Stimulated activated CD8-positive, alpha-beta memory T cell treated with anti-CD3 and anti-CD28 coated beads, Interleukin-15, amount 100 ng/mL, for 4 hours (primary cell): ENCODE data around the gene LRRC15.

ENCODE experiments used
- DNase-seq, 2 donors: peaks; one replicate each; pipeline ENCODE4 v3.0.0-alpha.2; 2020; ENCODE audit warnings: low read depth in 2 of 2

Gene LRRC15

GRCh38 chr3:194364652-194365434, 4.7 kb downstream of the LRRC15 start:
- no peak for DNase-seq

- DNase-seq, result no peak
Observed at GRCh38 chr3:194364314-194364651, 5.3 kb downstream of the LRRC15 start.

- no peak for DNase-seq
Observed at GRCh38 chr3:194360568-194360967, 9.0 kb downstream of the LRRC15 start.

- no peak for DNase-seq
Observed at GRCh38 chr3:194357681-194358080, 11.9 kb downstream of the LRRC15 start.

GRCh38 chr3:194355379-194355778, 14.2 kb downstream of the LRRC15 start:
- DNase-seq, result no peak

GRCh38 chr3:194354315-194354714, 15.2 kb downstream of the LRRC15 start:
- DNase-seq, result no peak

- no peak for DNase-seq
Observed at GRCh38 chr3:194352667-194353246, 16.8 kb downstream of the LRRC15 start.

- DNase-seq, result no peak
Observed at GRCh38 chr3:194351952-194352536, 17.5 kb downstream of the LRRC15 start.

- no peak for DNase-seq
Observed at GRCh38 chr3:194351080-194351672, 18.4 kb downstream of the LRRC15 start, which contains the start of gene CPN2. Gene CPN2 (minus strand): TSS chr3:194351328. CDS start chr3:194342702, 8,626 bp downstream.

- DNase-seq, result no peak
Observed at GRCh38 chr3:194350726-194351071, 18.8 kb downstream of the LRRC15 start.

- DNase-seq, result no peak
Observed at GRCh38 chr3:194348354-194348753, 21.2 kb downstream of the LRRC15 start.

- no peak for DNase-seq
Observed at GRCh38 chr3:194346621-194347020, 22.9 kb downstream of the LRRC15 start.

- no peak for DNase-seq
Observed at GRCh38 chr3:194346035-194346434, 23.5 kb downstream of the LRRC15 start.

GRCh38 chr3:194344012-194344411, 25.5 kb downstream of the LRRC15 start:
- DNase-seq, result peak in 1 of 2 donors; percentile 24

- DNase-seq, result no peak
Observed at GRCh38 chr3:194343561-194343893, 26.0 kb downstream of the LRRC15 start.

GRCh38 chr3:194342861-194343560, 26.5 kb downstream of the LRRC15 start:
- no peak for DNase-seq

- DNase-seq, result no peak
Observed at GRCh38 chr3:194340757-194341400, 28.7 kb downstream of the LRRC15 start.

- DNase-seq, result no peak
Observed at GRCh38 chr3:194339840-194340239, 29.7 kb downstream of the LRRC15 start.

GRCh38 chr3:194339356-194339755, 30.2 kb downstream of the LRRC15 start:
- DNase-seq, result no peak

- no peak for DNase-seq
Observed at GRCh38 chr3:194337965-194338753, 31.4 kb downstream of the LRRC15 start.
